HG03378 (cell line): ENCODE measurements around the gene ATF7.
"Not testable (repeated sequence)": the region's sequence is repeated elsewhere in the genome, so short reads cannot be mapped to it uniquely, and the experiment has no call there.

Source experiments
- ATAC-seq: cut with Tn5 transposase; IDR thresholded peaks from one replicate; pipeline ENCODE4 v1.9.1; 2021; ENCODE audit warnings: mild to moderate bottlenecking, moderate library complexity; ENCODE audit not compliant: unreplicated experiment

The ATF7 gene

GRCh38 chr12:53625946-53626701 is at the start of gene ATF7:
TSS of gene ATF7 (minus strand) at chr12:53626382. CDS start at chr12:53601000, 25,382 bp downstream.
- peak; percentile 96 for ATAC-seq

GRCh38 chr12:53674977-53675700 is 49.0 kb upstream of the ATF7 start:
- ATAC-seq, result no peak

GRCh38 chr12:53670971-53671370 is 44.8 kb upstream of the ATF7 start:
- no peak for ATAC-seq

GRCh38 chr12:53670308-53670707 is 44.1 kb upstream of the ATF7 start:
- ATAC-seq, result no peak

- ATAC-seq, result no peak
These were observed 40.9 kb upstream of the ATF7 start for GRCh38 chr12:53667080-53667479.

GRCh38 chr12:53664936-53665335 is 38.8 kb upstream of the ATF7 start:
- ATAC-seq, result no peak

GRCh38 chr12:53664191-53664590 is 38.0 kb upstream of the ATF7 start:
- no peak for ATAC-seq

- ATAC-seq, result no peak
These were observed 33.9 kb upstream of the ATF7 start for GRCh38 chr12:53660041-53660440.

GRCh38 chr12:53659571-53659981 is 33.4 kb upstream of the ATF7 start:
- no peak for ATAC-seq

- no peak for ATAC-seq
These were observed 32.9 kb upstream of the ATF7 start for GRCh38 chr12:53659011-53659551.

GRCh38 chr12:53657041-53657440 is 30.9 kb upstream of the ATF7 start:
- ATAC-seq, result no peak

- ATAC-seq, result no peak
These were observed 27.4 kb upstream of the ATF7 start for GRCh38 chr12:53653595-53653994.

GRCh38 chr12:53652366-53652765 is 26.2 kb upstream of the ATF7 start:
- no peak for ATAC-seq

GRCh38 chr12:53651737-53652136 is 25.6 kb upstream of the ATF7 start:
- ATAC-seq, result no peak

GRCh38 chr12:53646300-53646699 is 20.1 kb upstream of the ATF7 start:
- ATAC-seq, result not testable (repeated sequence)

- no peak for ATAC-seq
These were observed 19.0 kb upstream of the ATF7 start for GRCh38 chr12:53645165-53645564.

GRCh38 chr12:53644133-53644532 is 18.0 kb upstream of the ATF7 start:
- ATAC-seq, result no peak

- ATAC-seq, result no peak
These were observed 17.2 kb upstream of the ATF7 start for GRCh38 chr12:53643232-53643979.

GRCh38 chr12:53638057-53638456 is 11.9 kb upstream of the ATF7 start:
- ATAC-seq, result no peak

GRCh38 chr12:53636641-53637040 is 10.5 kb upstream of the ATF7 start:
- no peak for ATAC-seq

- not testable (repeated sequence) for ATAC-seq
These were observed 9.5 kb upstream of the ATF7 start for GRCh38 chr12:53635708-53636107.
